Calu3 (cell line): ENCODE results near the gene PRSS2. TPM values are rescaled to one million over a fixed set of nuclear protein-coding genes. Genes with fewer than 3 reads are reported as not detected.
"Not testable (repeated sequence)": the region's sequence is repeated elsewhere in the genome, so short reads cannot be mapped to it uniquely, and the experiment has no call there.

Experiments
- BruUV-seq: library from RNA; stranded (reverse); fragments of 400-500 nt; replicated peaks from 2 replicates; lab custom pipeline; 2021; lab: Mats Ljungman, UMichigan
- CTCF ChIA-PET: fragments of 300-600 bp; sonication (Branson Sonifier 250); formaldehyde crosslinking; loops from one replicate; lab custom pipeline; 2022; ENCODE audit warnings: antibody characterized with exemption; lab: Charles Lee
- DNase-seq: peaks from one replicate; pipeline ENCODE4 v3.0.0; 2022
- H3K27ac Mint-ChIP-seq: one replicate; pipeline ENCODE4 v1.8.0; 2022; ENCODE audit warnings: mixed read lengths; ENCODE audit not compliant: unreplicated experiment
- H3K27me3 Mint-ChIP-seq: one replicate; pipeline ENCODE4 v1.8.0; 2022; ENCODE audit warnings: mixed read lengths; ENCODE audit not compliant: unreplicated experiment
- H3K36me3 Mint-ChIP-seq: one replicate; pipeline ENCODE4 v1.8.0; 2022; ENCODE audit warnings: mild to moderate bottlenecking, moderate library complexity, mixed read lengths; ENCODE audit not compliant: insufficient read depth, unreplicated experiment
- H3K4me1 Mint-ChIP-seq: one replicate; pipeline ENCODE4 v1.8.0; 2022; ENCODE audit warnings: mild to moderate bottlenecking, low read depth, mixed read lengths; ENCODE audit not compliant: unreplicated experiment
- H3K4me3 Mint-ChIP-seq: one replicate; pipeline ENCODE4 v1.8.0; 2022; ENCODE audit warnings: mild to moderate bottlenecking, low read depth, moderate library complexity, mixed read lengths; ENCODE audit not compliant: unreplicated experiment
- H3K9me3 Mint-ChIP-seq: one replicate; pipeline ENCODE4 v1.8.0; 2022; ENCODE audit warnings: low read depth, mixed read lengths; ENCODE audit not compliant: unreplicated experiment
- CTCF ChIP-seq: fragments of 200-600 bp; IDR thresholded peaks from one replicate; pipeline ENCODE4 v1.8.0; 2022; ENCODE audit warnings: antibody characterized with exemption; ENCODE audit not compliant: unreplicated experiment
- intact Hi-C: fragments of 100-400 bp; cut with micrococcal nuclease; formaldehyde crosslinking; loops from one replicate; pipeline ENCODE4 v1.10.0; 2022; ENCODE audit not compliant: unreplicated experiment
- total RNA-seq: library from RNA; stranded (reverse); gene quantifications from 2 replicates; pipeline ENCODE4 v1.2.3, GENCODE V29; 2022

PRSS2 gene
- total RNA-seq, 1 experiment from 2014 or later, result 0.64 TPM

GRCh38 chr7:142746264-142746663 lies 24.5 kb upstream of the PRSS2 start:
- CTCF ChIA-PET, result no interaction called here

GRCh38 chr7:142748410-142748809 lies 22.4 kb upstream of the PRSS2 start:
- H3K4me1 Mint-ChIP-seq, result peaks cover 22% of the 10 kb centered on the region
- BruUV-seq, H3K36me3 Mint-ChIP-seq, intact Hi-C loops, H3K9me3 Mint-ChIP-seq, DNase-seq, H3K4me3 Mint-ChIP-seq: not testable (repeated sequence)
- H3K27me3 Mint-ChIP-seq, result peaks cover 56% of the 10 kb centered on the region
- peak overlapping the region; percentile 37 for H3K27ac Mint-ChIP-seq
- CTCF ChIA-PET, result interaction anchor here (0.8 to 2.1 kb wide), 3 partner anchors 11 to 15 kb away, joined by 3 to 5 read pairs (median 4); no protein-coding TSS in a partner anchor

More at GRCh38 chr7:142746264-142746663, 24.5 kb upstream of the PRSS2 start:
- no peak for DNase-seq
- intact Hi-C loops, result no loop called here
- Mint-ChIP-seq H3K36me3 (no peaks in the 10 kb centered on the region), H3K9me3 (no peaks in the 10 kb centered on the region), H3K4me1 (peaks cover 22% of the 10 kb centered on the region), H3K4me3 (no peak overlapping the region), H3K27ac (no peak overlapping the region), H3K27me3 (peaks cover 43% of the 10 kb centered on the region)
- BruUV-seq, result no TSS peak
- TF ChIP-seq CTCF, result no peak

- intact Hi-C loops, result no loop called here
- peaks cover 63% of the 10 kb centered on the region for H3K27me3 Mint-ChIP-seq
- BruUV-seq, result TSS peak; percentile 77
- peak; percentile 41 for DNase-seq
- H3K4me1 Mint-ChIP-seq, result peaks cover 23% of the 10 kb centered on the region
- no peaks in the 10 kb centered on the region for H3K9me3 Mint-ChIP-seq
- CTCF ChIA-PET, result interaction anchor here (0.8 to 2.1 kb wide), 4 partner anchors 10 to 33 kb away, joined by 3 to 5 read pairs (median 4); no protein-coding TSS in a partner anchor
- peak within 1 kb of the TSS; percentile 70 for H3K27ac Mint-ChIP-seq
- H3K4me3 Mint-ChIP-seq, result peak within 1 kb of the TSS; percentile 13
- TF ChIP-seq CTCF, result no peak
- no peaks in the 10 kb centered on the region for H3K36me3 Mint-ChIP-seq
Measured at GRCh38 chr7:142749218-142749993, 21.4 kb upstream of the PRSS2 start, which contains the start of gene PRSS1. TSS of gene PRSS1 (plus strand) at chr7:142749472. CDS start at chr7:142749485, 13 bp downstream.

GRCh38 chr7:142750321-142750938 lies 20.3 kb upstream of the PRSS2 start:
- intact Hi-C loops, result no loop called here
- TF ChIP-seq CTCF, result no peak
- DNase-seq, result no peak
- Mint-ChIP-seq H3K9me3 (no peaks in the 10 kb centered on the region), H3K4me1 (peaks cover 29% of the 10 kb centered on the region), H3K36me3 (no peaks in the 10 kb centered on the region), H3K4me3 (no peak overlapping the region), H3K27ac (no peak overlapping the region), H3K27me3 (peaks cover 63% of the 10 kb centered on the region)
- no TSS peak for BruUV-seq
- CTCF ChIA-PET, result interaction anchor here (2.1 kb wide), 1 partner anchor 10 kb away, joined by 5 read pairs; no protein-coding TSS in a partner anchor

GRCh38 chr7:142751526-142752175 lies 19.1 kb upstream of the PRSS2 start:
- BruUV-seq, H3K4me3 Mint-ChIP-seq, H3K27ac Mint-ChIP-seq, DNase-seq, H3K9me3 Mint-ChIP-seq, intact Hi-C loops, H3K36me3 Mint-ChIP-seq, CTCF ChIA-PET: not testable (repeated sequence)
- Mint-ChIP-seq H3K4me1 (peaks cover 29% of the 10 kb centered on the region), H3K27me3 (peaks cover 63% of the 10 kb centered on the region)
